HFFc6 (cell line): ENCODE data around the gene ALG9. TPM values are rescaled to one million over a fixed set of nuclear protein-coding genes. Genes with fewer than 3 reads are reported as not detected.

Source experiments
- DNase-seq: peaks from one replicate; pipeline ENCODE4 v3.0.0-alpha.2; 2018
- H3K27ac Mint-ChIP-seq: 2 replicates; pipeline ENCODE4 v1.8.0; 2020; ENCODE audit warnings: mild to moderate bottlenecking, mixed read lengths
- H3K27me3 Mint-ChIP-seq: 2 replicates; pipeline ENCODE4 v1.8.0; 2021; ENCODE audit warnings: mild to moderate bottlenecking, moderate library complexity, mixed read lengths; ENCODE audit not compliant: insufficient read depth
- H3K36me3 Mint-ChIP-seq: 2 replicates; pipeline ENCODE4 v1.8.0; 2021; ENCODE audit warnings: low read depth, mixed read lengths
- H3K4me1 Mint-ChIP-seq: 2 replicates; pipeline ENCODE4 v1.8.0; 2020; ENCODE audit warnings: low read depth, mixed read lengths
- H3K4me3 Mint-ChIP-seq: 2 replicates; pipeline ENCODE4 v1.8.0; 2020; ENCODE audit warnings: mild to moderate bottlenecking, moderate library complexity, mixed read lengths
- H3K9me3 Mint-ChIP-seq: 2 replicates; pipeline ENCODE4 v1.8.0; 2020; ENCODE audit warnings: mild to moderate bottlenecking, mixed read lengths
- total RNA-seq, 6 experiments: library from RNA; stranded (reverse); fragmentation: NEBNext Ultra II Directional; extraction: Animal tissue kit (Norgen Biotek cat#: 25700); gene quantifications; 2 replicates in 1 of 6; 3 replicates in 5 of 6; pipeline ENCODE4 v1.2.3, GENCODE V29; 2021
- TF ChIP-seq, protein P1 (sequence below): fragments of 200-600 bp; sonication (generic); IDR thresholded peaks from 2 replicates; pipeline ENCODE4 v1.5.0; 2021; ENCODE audit warnings: antibody characterized with exemption, mild to moderate bottlenecking

The ALG9 gene
- total RNA-seq, 6 experiments from 2014 or later: 31.1 to 44.2 (median 36.5) TPM

DNA sequence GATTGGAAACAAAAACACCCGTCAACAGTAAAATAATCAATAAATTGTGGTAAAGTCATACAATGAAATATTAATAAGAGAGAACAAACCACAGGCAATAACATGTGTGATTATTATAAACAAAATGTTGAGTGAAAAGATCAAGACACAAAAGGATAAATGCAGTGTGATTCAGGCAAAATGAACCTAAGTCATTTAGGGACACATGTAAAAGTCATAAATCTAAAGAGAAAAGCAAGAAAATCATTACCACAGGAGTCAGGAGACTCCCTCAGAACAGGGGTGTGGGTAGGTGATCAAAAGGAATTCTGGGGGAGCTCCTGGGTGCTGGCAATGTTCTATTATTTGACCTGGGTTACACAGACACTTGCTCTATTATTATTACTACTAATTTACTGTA, 57.3 kb downstream of the ALG9 start:
- H3K27me3 Mint-ChIP-seq: no peaks in the 10 kb centered on the region

DNA sequence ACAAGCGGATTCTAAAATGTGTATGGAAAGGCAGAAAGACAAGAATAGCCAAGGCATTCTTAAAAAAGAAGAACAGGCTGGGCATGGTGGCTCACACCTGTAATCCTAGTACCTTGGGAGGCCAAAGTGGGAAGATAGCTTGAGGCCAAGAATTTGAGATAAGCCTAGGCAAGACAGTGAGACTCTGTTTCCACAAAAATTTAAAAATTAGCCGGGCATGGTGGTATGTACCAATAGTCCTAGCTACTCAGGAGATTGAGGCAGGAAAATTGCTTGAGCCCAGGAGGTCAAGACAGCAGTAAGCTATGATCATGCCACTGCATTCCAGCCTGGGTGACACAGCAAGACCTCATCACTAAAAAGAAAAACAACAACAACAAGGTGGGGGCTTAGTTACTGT, 59.2 kb downstream of the ALG9 start:
- TF ChIP-seq, protein P1, sequence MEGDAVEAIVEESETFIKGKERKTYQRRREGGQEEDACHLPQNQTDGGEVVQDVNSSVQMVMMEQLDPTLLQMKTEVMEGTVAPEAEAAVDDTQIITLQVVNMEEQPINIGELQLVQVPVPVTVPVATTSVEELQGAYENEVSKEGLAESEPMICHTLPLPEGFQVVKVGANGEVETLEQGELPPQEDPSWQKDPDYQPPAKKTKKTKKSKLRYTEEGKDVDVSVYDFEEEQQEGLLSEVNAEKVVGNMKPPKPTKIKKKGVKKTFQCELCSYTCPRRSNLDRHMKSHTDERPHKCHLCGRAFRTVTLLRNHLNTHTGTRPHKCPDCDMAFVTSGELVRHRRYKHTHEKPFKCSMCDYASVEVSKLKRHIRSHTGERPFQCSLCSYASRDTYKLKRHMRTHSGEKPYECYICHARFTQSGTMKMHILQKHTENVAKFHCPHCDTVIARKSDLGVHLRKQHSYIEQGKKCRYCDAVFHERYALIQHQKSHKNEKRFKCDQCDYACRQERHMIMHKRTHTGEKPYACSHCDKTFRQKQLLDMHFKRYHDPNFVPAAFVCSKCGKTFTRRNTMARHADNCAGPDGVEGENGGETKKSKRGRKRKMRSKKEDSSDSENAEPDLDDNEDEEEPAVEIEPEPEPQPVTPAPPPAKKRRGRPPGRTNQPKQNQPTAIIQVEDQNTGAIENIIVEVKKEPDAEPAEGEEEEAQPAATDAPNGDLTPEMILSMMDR: no peak
- DNase-seq: no peak
- H3K4me1 Mint-ChIP-seq: peaks cover 44% of the 10 kb centered on the region
- H3K4me3 Mint-ChIP-seq: no peak overlapping the region
- peaks cover 14% of the 10 kb centered on the region for H3K36me3 Mint-ChIP-seq
- no peaks in the 10 kb centered on the region for H3K27me3 Mint-ChIP-seq
- H3K9me3 Mint-ChIP-seq: no peaks in the 10 kb centered on the region
- H3K27ac Mint-ChIP-seq: no peak overlapping the region

More for the DNA sequence above, 57.3 kb downstream of the ALG9 start:
- no peak for DNase-seq
- Mint-ChIP-seq H3K4me1 (peaks cover 56% of the 10 kb centered on the region), H3K4me3 (no peak overlapping the region), H3K36me3 (peaks cover 6% of the 10 kb centered on the region), H3K9me3 (no peaks in the 10 kb centered on the region), H3K27ac (peak overlapping the region; percentile 71)
- TF ChIP-seq, protein P1: no peak

DNA sequence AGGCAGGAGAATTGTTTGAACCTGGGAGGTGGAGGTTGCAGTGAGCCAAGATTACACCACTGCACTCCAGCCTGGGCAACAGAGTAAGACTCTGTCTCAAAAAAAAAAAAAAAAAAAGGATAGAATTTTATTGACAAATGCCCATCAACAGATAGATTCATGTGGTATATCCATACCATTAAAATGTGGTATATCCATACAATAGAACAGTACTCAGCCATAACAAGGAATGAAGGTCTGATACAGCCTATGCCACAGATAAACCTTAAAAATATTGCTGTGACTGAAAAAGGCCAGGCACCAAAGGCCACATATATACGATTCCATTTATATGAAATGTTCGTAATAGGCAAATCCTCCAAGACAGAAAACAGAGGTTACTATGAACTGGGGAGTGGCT, 59.9 kb downstream of the ALG9 start:
- H3K27ac Mint-ChIP-seq: no peak overlapping the region
- no peaks in the 10 kb centered on the region for H3K27me3 Mint-ChIP-seq
- TF ChIP-seq, protein P1: no peak
- no peaks in the 10 kb centered on the region for H3K9me3 Mint-ChIP-seq
- H3K36me3 Mint-ChIP-seq: peaks cover 11% of the 10 kb centered on the region
- H3K4me1 Mint-ChIP-seq: peaks cover 37% of the 10 kb centered on the region
- H3K4me3 Mint-ChIP-seq: no peak overlapping the region
- DNase-seq: no peak

DNA sequence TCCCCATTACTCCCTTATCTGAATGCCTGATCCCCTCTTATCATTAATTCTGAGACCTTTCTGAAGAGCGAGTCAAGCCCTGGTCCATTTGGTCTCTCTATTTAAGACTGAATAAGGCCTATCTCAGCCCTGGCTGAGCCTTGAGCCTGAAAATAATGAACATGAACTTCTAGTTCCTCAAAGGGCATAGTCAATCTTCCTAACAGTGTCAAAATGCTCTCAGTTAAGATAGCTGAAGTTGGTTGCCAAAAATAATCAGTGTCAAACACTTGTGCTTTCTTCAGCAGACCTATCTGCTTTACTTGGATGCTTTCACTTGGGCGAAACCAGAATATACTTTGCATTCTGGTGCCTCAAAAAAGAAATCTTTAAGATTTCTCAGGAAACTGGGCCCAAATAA, 62.5 kb downstream of the ALG9 start:
- TF ChIP-seq, protein P1: no peak
- H3K9me3 Mint-ChIP-seq: no peaks in the 10 kb centered on the region
- H3K4me3 Mint-ChIP-seq: no peak overlapping the region
- no peaks in the 10 kb centered on the region for H3K27me3 Mint-ChIP-seq
- DNase-seq: no peak
- peaks cover 11% of the 10 kb centered on the region for H3K4me1 Mint-ChIP-seq
- peaks cover 21% of the 10 kb centered on the region for H3K36me3 Mint-ChIP-seq
- H3K27ac Mint-ChIP-seq: no peak overlapping the region

DNA sequence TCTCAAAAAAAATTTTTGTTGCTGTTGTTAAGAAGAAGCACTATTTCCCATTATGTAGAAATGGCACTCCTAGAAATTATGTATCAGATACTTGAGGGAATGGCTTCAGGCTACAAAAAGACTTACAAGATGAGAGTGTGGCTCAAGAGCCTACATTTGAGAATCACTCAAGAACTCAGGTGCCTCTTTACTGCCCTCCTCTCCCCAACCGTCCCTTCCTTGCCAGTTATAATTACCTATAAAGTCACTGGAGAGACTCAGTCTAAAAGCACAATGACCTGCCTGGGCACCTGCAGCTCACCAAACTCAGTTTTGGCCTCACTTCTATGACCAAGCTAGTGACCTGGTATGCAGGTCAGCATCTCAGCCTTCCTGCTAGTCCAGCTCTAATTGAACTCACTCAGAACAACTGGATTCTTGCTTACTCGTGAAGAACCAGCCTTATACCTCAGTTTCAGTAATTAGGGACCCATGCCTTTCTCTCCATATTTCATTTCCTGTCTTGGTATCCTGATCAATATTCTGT, 63.3 kb downstream of the ALG9 start:
- DNase-seq: no peak
- H3K27me3 Mint-ChIP-seq: no peaks in the 10 kb centered on the region
- no peaks in the 10 kb centered on the region for H3K9me3 Mint-ChIP-seq
- H3K27ac Mint-ChIP-seq: no peak overlapping the region
- TF ChIP-seq, protein P1: no peak
- H3K4me1 Mint-ChIP-seq: 0 out of 2 replicates have a peak, but pooled peaks cover 5% of the 10 kb centered on the region
- H3K4me3 Mint-ChIP-seq: no peak overlapping the region
- H3K36me3 Mint-ChIP-seq: peaks cover 25% of the 10 kb centered on the region

DNA sequence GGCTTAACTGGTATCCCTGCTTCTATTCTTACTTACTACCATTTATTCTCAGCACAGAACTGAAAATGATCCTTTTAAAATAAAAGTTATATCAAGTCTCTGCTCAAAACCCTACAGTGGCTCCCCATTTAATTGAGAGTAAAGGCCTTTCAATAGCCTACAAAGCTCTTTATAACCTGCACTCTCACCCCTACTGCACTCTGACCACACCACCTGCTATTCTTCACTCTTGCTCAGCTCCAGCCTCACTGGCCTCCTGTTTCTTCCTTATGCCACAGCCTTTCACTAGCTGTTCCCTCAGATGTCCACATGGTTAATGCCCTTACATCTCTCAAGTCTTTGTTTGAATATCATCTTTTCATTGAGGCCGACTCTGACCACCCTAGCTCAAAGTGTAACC, 64.3 kb downstream of the ALG9 start:
- no peak overlapping the region for H3K4me3 Mint-ChIP-seq
- TF ChIP-seq, protein P1: no peak
- 0 out of 2 replicates have a peak, but pooled peaks cover 2% of the 10 kb centered on the region for H3K4me1 Mint-ChIP-seq
- H3K9me3 Mint-ChIP-seq: no peaks in the 10 kb centered on the region
- peaks cover 32% of the 10 kb centered on the region for H3K36me3 Mint-ChIP-seq
- DNase-seq: no peak
- H3K27me3 Mint-ChIP-seq: no peaks in the 10 kb centered on the region
- H3K27ac Mint-ChIP-seq: no peak overlapping the region
